Measurements from ENCODE around the gene OTOF.

Gene OTOF

GRCh38 chr2:26454561-26455001 lies 23.3 kb downstream of the OTOF start:
- TF ChIP-seq ZFX (IDR thresholded peaks at IDR 0.05) (no peak), CTCF (conservative IDR thresholded peaks at IDR 0.05) (no peak)
- no peak overlapping the region for H3K27ac ChIP-seq

GRCh38 chr2:26453421-26454329 lies 24.2 kb downstream of the OTOF start:
- no peak overlapping the region for H3K27ac ChIP-seq
- TF ChIP-seq CTCF (conservative IDR thresholded peaks at IDR 0.05) (no peak), ZFX (IDR thresholded peaks at IDR 0.05) (no peak)

GRCh38 chr2:26451700-26452099 lies 26.2 kb downstream of the OTOF start:
- TF ChIP-seq ZFX (IDR thresholded peaks at IDR 0.05), result no peak
- no peak for TF ChIP-seq CTCF (conservative IDR thresholded peaks at IDR 0.05)
- no peak overlapping the region for H3K27ac ChIP-seq

GRCh38 chr2:26450031-26450635 lies 27.8 kb downstream of the OTOF start:
- no peak overlapping the region for H3K27ac ChIP-seq
- no peak for TF ChIP-seq ZFX (IDR thresholded peaks at IDR 0.05)
- no peak for TF ChIP-seq CTCF (conservative IDR thresholded peaks at IDR 0.05)

GRCh38 chr2:26449278-26450030 lies 28.5 kb downstream of the OTOF start:
- no peak for TF ChIP-seq CTCF (conservative IDR thresholded peaks at IDR 0.05)
- no peak for TF ChIP-seq ZFX (IDR thresholded peaks at IDR 0.05)
- H3K27ac ChIP-seq, result no peak overlapping the region

GRCh38 chr2:26448651-26449050 lies 29.3 kb downstream of the OTOF start:
- no peak overlapping the region for H3K27ac ChIP-seq
- TF ChIP-seq ZFX (IDR thresholded peaks at IDR 0.05), result no peak
- no peak for TF ChIP-seq CTCF (conservative IDR thresholded peaks at IDR 0.05)

Data from C4-2B (cell line).